ENCODE results near the gene ROBO1.

DNA sequence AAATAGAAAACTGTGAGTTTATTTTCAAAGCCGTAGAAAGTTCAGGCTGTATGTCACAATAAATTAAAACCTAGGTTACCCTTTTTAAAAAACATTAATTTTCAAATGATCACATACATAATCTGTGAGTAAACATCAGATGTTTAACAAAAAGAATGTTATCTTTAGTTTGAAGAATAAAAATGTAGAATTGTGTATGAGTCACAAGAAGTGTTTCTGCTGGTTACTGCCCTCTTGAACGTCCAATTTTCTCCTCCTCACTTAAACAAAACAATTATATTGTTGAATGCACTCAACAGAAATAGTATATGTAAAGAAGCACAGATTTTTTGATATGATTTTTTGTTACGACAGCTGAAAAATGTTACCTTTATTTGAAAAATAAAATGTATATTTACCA, 855.1 kb downstream of the ROBO1 start:
- TF ChIP-seq POLR2A (IDR thresholded peaks at IDR 0.05), result no peak
- TF ChIP-seq, protein P1, sequence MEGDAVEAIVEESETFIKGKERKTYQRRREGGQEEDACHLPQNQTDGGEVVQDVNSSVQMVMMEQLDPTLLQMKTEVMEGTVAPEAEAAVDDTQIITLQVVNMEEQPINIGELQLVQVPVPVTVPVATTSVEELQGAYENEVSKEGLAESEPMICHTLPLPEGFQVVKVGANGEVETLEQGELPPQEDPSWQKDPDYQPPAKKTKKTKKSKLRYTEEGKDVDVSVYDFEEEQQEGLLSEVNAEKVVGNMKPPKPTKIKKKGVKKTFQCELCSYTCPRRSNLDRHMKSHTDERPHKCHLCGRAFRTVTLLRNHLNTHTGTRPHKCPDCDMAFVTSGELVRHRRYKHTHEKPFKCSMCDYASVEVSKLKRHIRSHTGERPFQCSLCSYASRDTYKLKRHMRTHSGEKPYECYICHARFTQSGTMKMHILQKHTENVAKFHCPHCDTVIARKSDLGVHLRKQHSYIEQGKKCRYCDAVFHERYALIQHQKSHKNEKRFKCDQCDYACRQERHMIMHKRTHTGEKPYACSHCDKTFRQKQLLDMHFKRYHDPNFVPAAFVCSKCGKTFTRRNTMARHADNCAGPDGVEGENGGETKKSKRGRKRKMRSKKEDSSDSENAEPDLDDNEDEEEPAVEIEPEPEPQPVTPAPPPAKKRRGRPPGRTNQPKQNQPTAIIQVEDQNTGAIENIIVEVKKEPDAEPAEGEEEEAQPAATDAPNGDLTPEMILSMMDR (IDR thresholded peaks at IDR 0.05), result no peak
